Upper lobe of right lung (tissue), 1 donor: ENCODE results near the gene MORN4. TPM values are rescaled to one million over a fixed set of nuclear protein-coding genes. Genes with fewer than 3 reads are reported as not detected.

Experiments
- ATAC-seq: fragments of 200-7000 bp; cut with Tn5 transposase; one replicate; pipeline ENCODE4 v1.9.1; 2020; ENCODE audit warnings: mild to moderate bottlenecking, moderate library complexity
- DNase-seq: peaks from one replicate; pipeline ENCODE4 v3.0.0-alpha.2; 2020
- H3K27ac ChIP-seq: fragments of 200-600 bp; one replicate; pipeline ENCODE4 v1.8.0; 2022
- H3K27me3 ChIP-seq: fragments of 200-600 bp; one replicate; pipeline ENCODE4 v1.8.0; 2022; ENCODE audit warnings: mild to moderate bottlenecking
- H3K36me3 ChIP-seq: fragments of 200-600 bp; one replicate; pipeline ENCODE4 v1.8.0; 2022
- H3K4me1 ChIP-seq: fragments of 200-600 bp; one replicate; pipeline ENCODE4 v1.8.0; 2022
- H3K4me3 ChIP-seq: fragments of 200-600 bp; one replicate; pipeline ENCODE4 v1.8.0; 2022; ENCODE audit warnings: mild to moderate bottlenecking
- H3K9me3 ChIP-seq: fragments of 200-600 bp; one replicate; pipeline ENCODE4 v1.8.0; 2022
- CTCF ChIP-seq: fragments of 200-600 bp; IDR thresholded peaks from one replicate; pipeline ENCODE4 v1.8.0; 2022; ENCODE audit warnings: antibody characterized with exemption
- intact Hi-C: fragments of 100-400 bp; cut with DNase I; formaldehyde crosslinking; loops from one replicate; pipeline ENCODE4 v1.11.0; 2022
- total RNA-seq: library from RNA; stranded (reverse); fragmentation: NEBNext Ultra II Directional; extraction: Animal tissue kit (Norgen Biotek cat#: 25700); gene quantifications from one replicate; pipeline ENCODE4 v1.2.1, GENCODE V29; 2021
- donor health status: DM: no; HTN: yes; CAD: no; lungs with severe emphysema.

MORN4 gene
- total RNA-seq, 1 donor from 2014 or later, result 3.8 TPM

GRCh38 chr10:97673736-97674525 lies 40.6 kb upstream of the MORN4 start:
- Histone ChIP-seq H3K36me3 (peaks cover 79% of the 10 kb centered on the region), H3K4me1 (no peaks in the 10 kb centered on the region), H3K27me3 (no peaks in the 10 kb centered on the region), H3K4me3 (no peak overlapping the region), H3K9me3 (no peaks in the 10 kb centered on the region), H3K27ac (no peak overlapping the region)
- no peak for TF ChIP-seq CTCF
- no peak for DNase-seq
- intact Hi-C loops, result loop anchor here (10.0 kb wide), 1 partner anchor 61 kb away; the partner anchor contains the start of gene ZFYVE27
- ATAC-seq, result no peak

- DNase-seq, result no peak
- Histone ChIP-seq H3K4me1 (no peaks in the 10 kb centered on the region), H3K27ac (no peak overlapping the region), H3K9me3 (no peaks in the 10 kb centered on the region), H3K4me3 (no peak overlapping the region), H3K36me3 (peaks cover 85% of the 10 kb centered on the region), H3K27me3 (no peaks in the 10 kb centered on the region)
- no peak for TF ChIP-seq CTCF
- ATAC-seq, result no peak
- intact Hi-C loops, result no loop called here
Measured at GRCh38 chr10:97669571-97669970, 36.3 kb upstream of the MORN4 start.

GRCh38 chr10:97667463-97667862 lies 34.2 kb upstream of the MORN4 start:
- H3K4me3 ChIP-seq, result no peak overlapping the region
- no peaks in the 10 kb centered on the region for H3K27me3 ChIP-seq
- no peaks in the 10 kb centered on the region for H3K4me1 ChIP-seq
- no peak for ATAC-seq
- no peaks in the 10 kb centered on the region for H3K9me3 ChIP-seq
- peaks cover 84% of the 10 kb centered on the region for H3K36me3 ChIP-seq
- intact Hi-C loops, result no loop called here
- no peak for TF ChIP-seq CTCF
- no peak overlapping the region for H3K27ac ChIP-seq
- no peak for DNase-seq

- Histone ChIP-seq H3K27ac (no peak overlapping the region), H3K4me3 (no peak overlapping the region), H3K27me3 (no peaks in the 10 kb centered on the region), H3K9me3 (no peaks in the 10 kb centered on the region), H3K4me1 (no peaks in the 10 kb centered on the region), H3K36me3 (peaks cover 88% of the 10 kb centered on the region)
- DNase-seq (no peak), ATAC-seq (no peak)
- intact Hi-C loops, result no loop called here
- TF ChIP-seq CTCF, result no peak
Measured at GRCh38 chr10:97666992-97667391, 33.7 kb upstream of the MORN4 start.

- H3K4me3 ChIP-seq, result no peak overlapping the region
- TF ChIP-seq CTCF, result no peak
- H3K9me3 ChIP-seq, result no peaks in the 10 kb centered on the region
- H3K4me1 ChIP-seq, result no peaks in the 10 kb centered on the region
- no peaks in the 10 kb centered on the region for H3K27me3 ChIP-seq
- DNase-seq (no peak), ATAC-seq (no peak)
- intact Hi-C loops, result no loop called here
- peaks cover 76% of the 10 kb centered on the region for H3K36me3 ChIP-seq
- H3K27ac ChIP-seq, result no peak overlapping the region
Measured at GRCh38 chr10:97664282-97664850, 31.1 kb upstream of the MORN4 start.
